ENCODE results near the gene MRPL2.
"Not testable (repeated sequence)": the region's sequence is repeated elsewhere in the genome, so short reads cannot be mapped to it uniquely, and the experiment has no call there.

The MRPL2 gene

DNA sequence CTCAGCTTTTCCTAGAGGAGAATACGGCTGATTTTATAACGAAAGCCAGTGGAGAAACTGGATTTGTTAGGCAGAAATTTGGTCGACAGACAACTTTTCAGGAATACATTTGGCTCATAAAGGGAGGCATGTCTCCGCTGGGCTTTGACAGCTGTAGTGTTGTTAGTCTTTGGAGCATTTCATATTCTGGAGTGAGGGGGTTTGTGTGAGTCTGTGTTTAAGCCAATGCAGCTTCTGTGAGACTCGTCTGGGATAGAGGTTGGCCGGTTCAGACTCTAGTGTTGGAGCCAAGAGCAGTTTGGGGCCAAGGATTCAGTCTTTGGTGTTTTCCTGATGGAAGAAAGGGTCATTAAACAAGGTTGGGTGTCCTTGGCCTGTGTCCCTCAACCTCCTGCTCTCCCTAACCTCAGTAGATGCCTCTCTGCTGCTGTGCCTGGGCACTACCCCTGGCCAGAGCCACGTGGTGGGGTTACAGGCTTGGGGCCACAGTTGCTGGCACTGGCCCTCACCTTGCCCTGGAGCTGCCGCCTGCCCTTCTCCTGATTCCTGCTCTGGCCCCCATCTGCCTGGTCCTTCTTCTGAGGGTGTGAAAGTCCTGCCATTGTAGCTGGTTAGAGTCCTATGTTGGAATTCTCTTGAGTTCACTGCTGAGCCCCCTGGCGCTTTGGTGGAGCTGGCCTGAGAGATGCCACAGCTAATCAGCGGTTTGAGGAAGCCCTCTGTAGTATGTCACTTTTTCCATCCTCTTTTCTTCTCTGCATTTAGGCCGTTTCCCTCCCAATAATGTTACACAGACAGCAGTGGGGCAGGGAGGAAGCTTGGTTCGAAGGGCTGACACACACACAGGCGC lies 23.8 kb upstream of the MRPL2 start:
- no peak for DNase-seq (ENCODE audit: low read depth in 2 of 2, low spot score in 1 of 2)

GRCh38 chr6:43081922-43082321 lies 22.7 kb upstream of the MRPL2 start:
- DNase-seq (ENCODE audit: low read depth in 2 of 2, low spot score in 1 of 2): not testable (repeated sequence)

- DNase-seq (ENCODE audit: low read depth in 2 of 2, low spot score in 1 of 2): no peak
Measured at GRCh38 chr6:43081043-43081442, 21.8 kb upstream of the MRPL2 start.

DNA sequence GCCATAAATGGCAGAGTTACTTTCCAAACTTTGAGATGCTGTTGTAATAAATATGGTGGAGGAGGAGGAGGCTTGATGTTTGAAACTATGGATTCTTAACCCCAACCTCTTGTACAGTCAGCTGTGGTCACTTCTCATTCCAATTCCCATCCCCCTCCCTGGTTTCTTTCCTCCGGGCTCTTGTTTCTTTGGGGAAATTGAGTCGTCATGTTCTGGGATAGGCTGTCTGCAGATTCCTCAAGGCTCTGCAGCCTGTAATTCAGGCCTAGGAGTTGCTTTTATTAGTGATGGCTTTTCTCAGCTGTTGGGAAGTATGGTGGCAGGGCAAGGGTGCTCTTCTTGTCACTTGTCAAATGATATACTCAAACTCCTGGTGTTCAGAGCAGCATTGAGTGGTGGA lies 19.5 kb upstream of the MRPL2 start:
- DNase-seq (ENCODE audit: low read depth in 2 of 2, low spot score in 1 of 2): no peak

DNA sequence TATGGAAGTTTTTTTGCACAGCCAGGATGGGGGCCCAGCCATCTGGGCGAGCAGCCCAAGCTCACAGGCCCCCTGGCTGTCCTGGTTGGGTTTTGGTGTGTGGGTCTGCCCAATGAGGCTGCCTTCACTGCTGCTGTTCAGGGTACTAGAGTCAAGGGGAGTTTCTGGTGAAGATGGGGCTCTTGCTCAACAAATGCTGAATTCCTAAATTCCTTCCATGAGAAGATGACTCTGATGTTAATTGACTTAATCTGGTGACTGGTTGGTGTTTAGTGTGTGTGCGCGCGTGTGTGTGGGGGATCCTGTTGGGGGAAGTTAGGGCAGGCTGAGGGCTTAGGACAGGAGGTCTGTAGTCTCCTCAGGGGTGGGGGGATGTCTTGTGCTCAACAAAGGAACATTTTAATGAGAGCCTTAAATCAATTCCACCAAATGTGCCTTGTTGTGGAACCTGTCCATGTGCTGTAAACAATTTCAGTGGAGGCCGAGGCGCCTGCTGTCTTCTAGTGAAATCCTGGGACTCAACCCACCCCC lies 18.8 kb upstream of the MRPL2 start:
- no peak for DNase-seq (ENCODE audit: low read depth in 2 of 2, low spot score in 1 of 2)

- DNase-seq (ENCODE audit: low read depth in 2 of 2, low spot score in 1 of 2): no peak
Measured at GRCh38 chr6:43077333-43077809, 18.1 kb upstream of the MRPL2 start.

DNA sequence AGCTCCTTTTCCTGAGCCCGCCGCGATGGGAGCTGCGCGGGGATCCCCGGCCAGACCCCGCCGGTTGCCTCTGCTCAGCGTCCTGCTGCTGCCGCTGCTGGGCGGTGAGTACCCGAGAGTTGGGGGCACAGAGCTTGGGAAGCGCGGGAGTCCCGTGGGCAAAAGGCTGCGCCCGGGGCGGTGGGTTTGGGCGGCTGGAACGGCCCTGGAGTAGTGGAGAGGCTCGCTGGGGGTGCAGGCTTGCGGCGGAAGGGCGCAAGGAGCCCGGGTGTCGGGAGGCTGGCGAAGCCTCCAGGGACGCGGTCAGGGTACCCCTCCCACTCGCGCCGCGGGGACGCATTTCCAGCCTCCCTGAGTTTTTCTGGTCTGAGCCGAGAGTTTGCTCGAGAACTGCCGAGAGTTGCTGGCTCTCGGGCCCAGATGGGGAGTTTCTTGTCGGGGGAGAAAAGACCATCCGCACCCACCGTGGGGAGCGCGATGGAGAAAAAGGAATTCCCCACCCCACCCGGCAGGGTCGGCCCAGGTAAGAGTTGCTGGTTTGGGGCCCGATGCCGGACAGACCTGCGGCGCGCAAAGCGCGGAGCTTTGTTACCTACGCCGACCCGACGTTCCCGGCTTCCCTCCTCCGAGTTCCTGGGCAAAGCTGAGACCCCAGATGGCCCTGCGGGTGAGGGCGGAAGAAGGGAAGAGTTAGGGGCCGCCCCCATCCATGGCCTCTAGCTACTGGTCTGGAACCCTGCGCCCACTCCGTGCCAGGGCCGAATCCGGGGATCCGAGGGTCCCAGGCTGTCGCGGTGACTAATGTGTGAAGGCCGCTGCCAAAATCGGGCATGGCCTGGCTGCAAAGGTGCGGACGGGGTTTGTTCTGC lies 17.5 kb upstream of the MRPL2 start:
- DNase-seq (ENCODE audit: low read depth in 2 of 2, low spot score in 1 of 2): no peak

GRCh38 chr6:43075670-43076463 lies 16.6 kb upstream of the MRPL2 start, which contains the start of gene PTK7:
PTK7 (plus strand) TSS chr6:43076314; CDS start chr6:43076489, 175 bp downstream.
- DNase-seq (ENCODE audit: low read depth in 2 of 2, low spot score in 1 of 2): no peak

DNA sequence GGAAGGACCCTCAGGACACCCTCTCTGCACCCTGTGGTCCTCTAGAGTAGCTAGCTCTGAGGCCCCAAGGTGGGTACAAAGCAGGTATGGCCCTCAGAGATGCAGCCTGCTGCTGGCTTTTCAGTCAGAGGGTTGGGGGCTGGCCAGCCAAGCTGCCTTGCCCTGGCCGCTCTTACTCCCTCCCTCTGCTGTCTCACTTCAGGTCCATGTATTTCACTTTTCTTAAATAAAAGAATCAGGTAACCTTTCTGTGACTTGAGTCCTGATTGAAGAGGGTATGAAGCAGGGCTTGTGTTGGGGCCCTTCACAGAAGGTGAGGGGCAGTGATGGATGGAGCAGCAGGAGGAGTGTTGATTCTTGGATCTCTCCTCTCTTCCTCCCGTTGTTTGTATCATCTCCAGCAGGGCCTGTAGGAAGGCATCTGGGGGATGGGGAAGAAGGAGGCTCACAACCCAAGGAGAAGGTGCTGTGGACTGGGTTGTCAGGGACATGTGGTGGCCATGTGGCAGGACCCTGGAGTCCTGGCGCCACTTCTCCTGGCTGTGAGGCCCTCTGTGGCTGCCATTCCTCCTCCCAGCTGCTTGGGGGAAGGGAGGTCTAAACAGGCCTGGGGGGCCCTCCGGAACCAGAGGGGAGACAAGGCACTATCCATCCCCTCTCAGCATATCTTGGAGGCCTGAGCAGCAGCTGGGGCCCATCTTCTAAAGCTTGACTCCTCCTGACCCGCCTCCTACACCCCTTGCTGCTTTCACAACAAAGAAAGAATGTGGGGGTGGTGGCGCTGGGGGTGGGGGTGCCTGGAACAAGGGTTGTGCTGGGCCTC lies 15.8 kb upstream of the MRPL2 start:
- DNase-seq (ENCODE audit: low read depth in 2 of 2, low spot score in 1 of 2): no peak

GRCh38 chr6:43070028-43070632 lies 10.9 kb upstream of the MRPL2 start:
- no peak for DNase-seq (ENCODE audit: low read depth in 2 of 2, low spot score in 1 of 2)

DNA sequence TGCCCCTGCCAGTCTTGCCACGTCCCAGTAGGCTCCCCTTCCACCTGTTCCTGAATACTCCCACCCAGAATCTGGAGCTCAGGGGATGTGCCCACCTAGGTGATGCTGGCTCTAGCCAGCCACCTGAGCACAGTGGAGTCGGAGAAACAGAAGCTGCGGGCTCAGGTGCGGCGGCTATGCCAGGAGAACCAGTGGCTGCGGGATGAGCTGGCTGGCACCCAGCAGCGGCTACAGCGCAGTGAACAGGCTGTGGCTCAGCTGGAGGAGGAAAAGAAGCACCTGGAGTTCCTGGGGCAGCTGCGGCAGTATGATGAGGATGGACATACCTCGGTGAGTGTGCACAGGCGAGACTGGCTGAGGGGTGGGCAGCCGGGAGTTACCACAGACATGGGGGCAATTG lies 3.6 kb upstream of the MRPL2 start:
- no peak for DNase-seq (ENCODE audit: low read depth in 2 of 2, low spot score in 1 of 2)

DNA sequence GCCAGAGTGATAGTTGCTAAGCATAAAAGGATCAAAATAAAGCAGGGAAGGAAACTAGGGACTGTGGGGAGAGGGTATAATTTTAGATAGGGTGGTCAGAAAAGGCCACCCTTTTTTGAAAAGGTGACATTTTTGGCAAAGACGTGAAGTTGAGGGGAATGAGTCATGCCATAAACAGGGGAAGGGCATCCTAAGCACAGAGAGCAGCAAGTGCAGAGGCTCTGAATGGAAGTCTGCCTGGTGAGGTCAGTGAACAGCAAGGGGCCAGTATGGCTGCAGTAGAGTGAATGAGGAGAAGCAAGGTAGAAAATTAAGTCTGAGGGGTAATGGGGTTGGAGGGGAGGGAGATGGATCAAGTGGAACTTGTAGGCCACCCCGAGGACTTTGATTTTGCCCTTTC lies 2.6 kb upstream of the MRPL2 start:
- no peak for DNase-seq (ENCODE audit: low read depth in 2 of 2, low spot score in 1 of 2)

- no peak for DNase-seq (ENCODE audit: low read depth in 2 of 2, low spot score in 1 of 2)
Measured at GRCh38 chr6:43060755-43061633, 1.8 kb upstream of the MRPL2 start.

GRCh38 chr6:43060034-43060754 lies 960 bp upstream of the MRPL2 start:
- no peak for DNase-seq (ENCODE audit: low read depth in 2 of 2, low spot score in 1 of 2)

GRCh38 chr6:43058531-43058930 lies 703 bp downstream of the MRPL2 start:
- DNase-seq (ENCODE audit: low read depth in 2 of 2, low spot score in 1 of 2): no peak

- no peak for DNase-seq (ENCODE audit: low read depth in 2 of 2, low spot score in 1 of 2)
Measured at GRCh38 chr6:43055966-43056365, 3.3 kb downstream of the MRPL2 start.

DNA sequence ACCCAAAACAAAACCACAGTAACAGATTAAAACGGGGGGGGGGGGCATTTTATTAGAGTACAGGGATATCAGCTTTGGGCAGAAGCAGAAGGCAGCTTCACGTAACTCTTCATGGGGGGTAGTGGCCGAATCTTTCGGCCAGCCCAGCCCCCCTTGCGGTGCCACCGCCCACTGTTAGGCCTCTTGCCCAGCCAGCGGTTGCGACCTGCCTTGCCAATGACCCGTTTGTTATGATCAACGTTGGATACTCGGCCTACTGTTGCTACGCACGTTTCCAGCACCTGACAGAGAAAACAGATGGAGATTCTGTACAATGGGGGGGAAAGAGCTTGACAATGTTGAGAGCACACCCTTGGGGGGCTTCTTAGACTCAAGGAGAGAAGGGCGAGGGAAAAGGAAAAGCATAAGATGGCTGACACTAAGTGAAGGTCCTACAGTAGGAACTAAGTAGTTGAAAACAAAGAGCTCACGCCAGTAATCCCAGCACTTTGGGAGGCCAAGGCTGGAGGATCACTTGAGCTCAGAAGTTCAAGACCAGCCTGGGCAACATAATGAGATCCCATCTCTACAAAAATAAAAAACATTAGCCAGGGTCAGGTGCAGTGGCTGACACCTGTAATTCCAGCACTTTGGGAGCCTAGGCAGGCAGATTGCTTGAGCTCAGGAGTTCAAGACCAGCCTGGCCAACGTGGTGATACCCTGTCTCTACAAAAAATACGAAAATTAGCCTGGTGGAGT lies 4.9 kb downstream of the MRPL2 start:
- DNase-seq (ENCODE audit: low read depth in 2 of 2, low spot score in 1 of 2): no peak
